Esophagus squamous epithelium (tissue), 4 donors: ENCODE results near the gene MEA1.

ENCODE experiments used
- POLR2A ChIP-seq, 4 donors: fragments of 450-650 bp; IDR thresholded peaks; one replicate each; pipeline ENCODE4 v1.6.1; 2017; ENCODE audit warnings: antibody characterized with exemption in 4 of 4, mild to moderate bottlenecking in 4 of 4, moderate library complexity in 3 of 4
- TF ChIP-seq, protein P1 (sequence below), 6 experiments: fragments of 450-650 bp in 4 of 6; fragments of 200-600 bp in 2 of 6; sonication (generic) in 2 of 6; IDR thresholded peaks; one replicate each; pipeline ENCODE4 v1.5.1; 2016 to 2019; ENCODE audit warnings: antibody characterized with exemption in 6 of 6, mild to moderate bottlenecking in 4 of 6, moderate library complexity in 4 of 6

GRCh38 chr6:43011207-43011606 is 2.5 kb downstream of the MEA1 start:
- TF ChIP-seq, protein P1, sequence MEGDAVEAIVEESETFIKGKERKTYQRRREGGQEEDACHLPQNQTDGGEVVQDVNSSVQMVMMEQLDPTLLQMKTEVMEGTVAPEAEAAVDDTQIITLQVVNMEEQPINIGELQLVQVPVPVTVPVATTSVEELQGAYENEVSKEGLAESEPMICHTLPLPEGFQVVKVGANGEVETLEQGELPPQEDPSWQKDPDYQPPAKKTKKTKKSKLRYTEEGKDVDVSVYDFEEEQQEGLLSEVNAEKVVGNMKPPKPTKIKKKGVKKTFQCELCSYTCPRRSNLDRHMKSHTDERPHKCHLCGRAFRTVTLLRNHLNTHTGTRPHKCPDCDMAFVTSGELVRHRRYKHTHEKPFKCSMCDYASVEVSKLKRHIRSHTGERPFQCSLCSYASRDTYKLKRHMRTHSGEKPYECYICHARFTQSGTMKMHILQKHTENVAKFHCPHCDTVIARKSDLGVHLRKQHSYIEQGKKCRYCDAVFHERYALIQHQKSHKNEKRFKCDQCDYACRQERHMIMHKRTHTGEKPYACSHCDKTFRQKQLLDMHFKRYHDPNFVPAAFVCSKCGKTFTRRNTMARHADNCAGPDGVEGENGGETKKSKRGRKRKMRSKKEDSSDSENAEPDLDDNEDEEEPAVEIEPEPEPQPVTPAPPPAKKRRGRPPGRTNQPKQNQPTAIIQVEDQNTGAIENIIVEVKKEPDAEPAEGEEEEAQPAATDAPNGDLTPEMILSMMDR (IDR thresholded peaks at IDR 0.05), result no peak
- no peak for TF ChIP-seq POLR2A (IDR thresholded peaks at IDR 0.05)
